CD4-positive, CD25-positive, alpha-beta regulatory T cell (primary cell): Measurements from ENCODE around the gene HTRA1. TPM values are rescaled to one million over a fixed set of nuclear protein-coding genes. Genes with fewer than 3 reads are reported as not detected.

ENCODE experiments used
- ATAC-seq, 2 donors: fragments of 150-1000 bp; cut with Tn5 transposase; one replicate each; pipeline ENCODE4 v1.10.0; 2021; ENCODE audit warnings: low read depth in 2 of 2, moderate number of reproducible peaks in 2 of 2, moderate library complexity in 1 of 2
- DNase-seq, 3 donors: peaks; one replicate each; pipeline versions ENCODE4 v3.0.0 to v3.0.0-alpha.2; 2012 to 2022; ENCODE audit warnings: mixed read lengths in 1 of 3
- H3K27ac ChIP-seq: one replicate; pipeline ENCODE4 v1.7.0; 2013; ENCODE audit warnings: mild to moderate bottlenecking, low read length; ENCODE audit not compliant: insufficient read depth, poor library complexity, severe bottlenecking
- H3K27me3 ChIP-seq: one replicate; pipeline ENCODE4 v1.7.0; 2013; ENCODE audit warnings: low read length; ENCODE audit not compliant: control insufficient read depth, insufficient read depth
- H3K36me3 ChIP-seq: one replicate; pipeline ENCODE4 v1.7.0; 2013; ENCODE audit warnings: mild to moderate bottlenecking, low read length, moderate library complexity; ENCODE audit not compliant: control insufficient read depth, insufficient read depth
- H3K4me1 ChIP-seq: 2 replicates; pipeline ENCODE4 v1.7.0; 2013; ENCODE audit warnings: mild to moderate bottlenecking, low read length; ENCODE audit not compliant: insufficient read depth, control insufficient read depth, poor library complexity, severe bottlenecking
- H3K4me3 ChIP-seq: one replicate; pipeline ENCODE4 v1.7.0; 2013; ENCODE audit warnings: low read depth, mild to moderate bottlenecking, low read length, moderate library complexity
- H3K9me3 ChIP-seq, 2 experiments: 1 replicate in 1 of 2; 2 replicates in 1 of 2; pipeline ENCODE4 v1.7.0; 2013; ENCODE audit warnings: low read length in 2 of 2, mild to moderate bottlenecking in 1 of 2, moderate library complexity in 1 of 2; ENCODE audit not compliant: control insufficient read depth in 2 of 2
- H3K27ac Mint-ChIP-seq, 3 donors: one replicate each; pipeline ENCODE4 v1.8.0; 2020 to 2022; ENCODE audit warnings: mild to moderate bottlenecking in 3 of 3, mixed read lengths in 3 of 3, moderate library complexity in 2 of 3
- H3K27me3 Mint-ChIP-seq: one replicate; pipeline ENCODE4 v1.8.0; 2022; ENCODE audit warnings: mild to moderate bottlenecking, mixed read lengths
- H3K36me3 Mint-ChIP-seq: one replicate; pipeline ENCODE4 v1.8.0; 2020; ENCODE audit warnings: mixed read lengths
- H3K4me1 Mint-ChIP-seq, 4 donors: one replicate each; pipeline ENCODE4 v1.8.0; 2020 to 2022; ENCODE audit warnings: mixed read lengths in 4 of 4, mild to moderate bottlenecking in 1 of 4
- H3K4me3 Mint-ChIP-seq, 4 donors: one replicate each; pipeline ENCODE4 v1.8.0; 2020 to 2022; ENCODE audit warnings: mild to moderate bottlenecking in 4 of 4, mixed read lengths in 4 of 4, moderate library complexity in 3 of 4
- H3K9me3 Mint-ChIP-seq, 7 donors: one replicate each; pipeline ENCODE4 v1.8.0; 2020 to 2022; ENCODE audit warnings: mixed read lengths in 7 of 7, mild to moderate bottlenecking in 3 of 7, moderate library complexity in 2 of 7
- polyA plus RNA-seq, 4 donors: library from polyadenylated mRNA; unstranded; fragments of 300-500 nt; fragmentation: Illumina TruSeq; gene quantifications; one replicate each; pipeline ENCODE4 v1.2.3, GENCODE V29; 2021
- total RNA-seq: library from RNA; stranded (reverse); gene quantifications from one replicate; pipeline ENCODE4 v1.2.3, GENCODE V29; 2022

HTRA1 gene
- total and polyA plus RNA-seq, 5 donors from 2014 or later, result not detected

DNA sequence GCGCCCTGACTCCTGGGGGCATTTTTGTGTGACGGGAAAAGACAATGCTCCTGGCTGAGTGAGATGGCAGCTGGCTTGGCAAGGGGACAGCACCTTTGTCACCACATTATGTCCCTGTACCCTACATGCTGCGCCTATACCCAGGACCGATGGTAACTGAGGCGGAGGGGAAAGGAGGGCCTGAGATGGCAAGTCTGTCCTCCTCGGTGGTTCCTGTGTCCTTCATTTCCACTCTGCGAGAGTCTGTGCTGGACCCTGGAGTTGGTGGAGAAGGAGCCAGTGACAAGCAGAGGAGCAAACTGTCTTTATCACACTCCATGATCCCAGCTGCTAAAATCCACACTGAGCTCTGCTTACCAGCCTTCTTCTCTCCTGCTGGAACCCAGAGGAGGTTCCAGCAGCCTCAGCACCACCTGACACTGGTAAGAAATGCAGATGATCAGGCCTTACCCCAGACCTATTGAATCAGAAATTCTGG lies 6.7 kb upstream of the HTRA1 start, which contains the start of gene ARMS2:
Gene ARMS2 (plus strand): TSS at position 51 of the 478 bp plus-strand sequence. CDS start 75 bp downstream, at position 126.
- no peak within 1 kb of the TSS for H3K4me3 ChIP-seq
- Mint-ChIP-seq H3K27ac (no peak within 1 kb of the TSS), H3K4me1 (peaks cover 0 to 4% (median 0%) of the 10 kb centered on the region in 4 donors), H3K36me3 (no peaks in the 10 kb centered on the region), H3K4me3 (no peak within 1 kb of the TSS), H3K27me3 (peaks cover 57% of the 10 kb centered on the region), H3K9me3 (peaks cover 0 to 9% (median 0%) of the 10 kb centered on the region in 7 donors)
- peaks cover 17% of the 10 kb centered on the region for H3K27me3 ChIP-seq
- peaks cover 0 to 4% of the 10 kb centered on the region in 2 experiments for H3K9me3 ChIP-seq
- no peak for ATAC-seq
- no peaks in the 10 kb centered on the region for H3K4me1 ChIP-seq
- no peaks in the 10 kb centered on the region for H3K36me3 ChIP-seq
- DNase-seq, result no peak
- H3K27ac ChIP-seq, result no peak within 1 kb of the TSS

GRCh38 chr10:122455376-122456079 lies 5.8 kb upstream of the HTRA1 start:
- DNase-seq (no peak), ATAC-seq (no peak)
- Histone ChIP-seq H3K27me3 (peaks cover 22% of the 10 kb centered on the region), H3K4me1 (peaks cover 4% of the 10 kb centered on the region), H3K36me3 (no peaks in the 10 kb centered on the region), H3K9me3 (peaks cover 0 to 4% of the 10 kb centered on the region in 2 experiments), H3K4me3 (no peak overlapping the region), H3K27ac (no peak overlapping the region)
- peaks cover 0 to 7% (median 0%) of the 10 kb centered on the region in 4 donors for H3K4me1 Mint-ChIP-seq
- H3K4me3 Mint-ChIP-seq, result no peak overlapping the region
- peaks cover 59% of the 10 kb centered on the region for H3K27me3 Mint-ChIP-seq
- no peaks in the 10 kb centered on the region for H3K36me3 Mint-ChIP-seq
- H3K27ac Mint-ChIP-seq, result no peak overlapping the region
- H3K9me3 Mint-ChIP-seq, result peaks cover 0 to 9% (median 0%) of the 10 kb centered on the region in 7 donors

DNA sequence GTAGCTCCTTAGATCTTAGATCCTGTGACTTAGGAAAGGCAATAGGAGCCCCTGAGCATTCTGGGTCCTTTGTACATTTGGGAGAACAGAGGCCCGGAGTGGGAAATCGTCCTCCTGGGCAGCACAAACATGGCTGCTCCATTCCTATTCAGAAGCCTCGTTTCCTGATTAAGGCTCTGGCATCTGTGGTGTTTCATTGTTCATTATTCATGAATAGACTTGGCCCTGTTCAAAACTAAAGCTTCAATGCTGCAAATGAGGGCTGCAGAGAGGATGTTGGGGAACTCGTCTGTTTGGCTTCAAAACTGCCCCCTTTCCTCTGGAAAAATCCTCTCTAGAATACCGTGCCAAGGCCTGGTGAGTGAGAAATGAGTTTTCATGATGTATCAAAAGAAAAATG lies 3.4 kb upstream of the HTRA1 start:
- peaks cover 20% of the 10 kb centered on the region for H3K4me1 ChIP-seq
- Mint-ChIP-seq H3K27me3 (peaks cover 62% of the 10 kb centered on the region), H3K9me3 (peaks cover 0 to 6% (median 0%) of the 10 kb centered on the region in 7 donors), H3K36me3 (no peaks in the 10 kb centered on the region), H3K27ac (no peak overlapping the region), H3K4me3 (no peak overlapping the region), H3K4me1 (peaks cover 0 to 19% (median 6%) of the 10 kb centered on the region in 4 donors)
- H3K27ac ChIP-seq, result no peak overlapping the region
- H3K36me3 ChIP-seq, result no peaks in the 10 kb centered on the region
- no peak overlapping the region for H3K4me3 ChIP-seq
- no peaks in the 10 kb centered on the region for H3K9me3 ChIP-seq
- no peak for ATAC-seq
- peaks cover 18% of the 10 kb centered on the region for H3K27me3 ChIP-seq
- no peak for DNase-seq

GRCh38 chr10:122458693-122459092 lies 2.7 kb upstream of the HTRA1 start:
- Histone ChIP-seq H3K36me3 (no peaks in the 10 kb centered on the region), H3K27me3 (peaks cover 21% of the 10 kb centered on the region)

GRCh38 chr10:122459561-122460273 lies 1.6 kb upstream of the HTRA1 start:
- peak overlapping the region in 2 of 4 donors; percentile 8 to 58 for H3K4me3 Mint-ChIP-seq
- Histone ChIP-seq H3K27me3 (peaks cover 19% of the 10 kb centered on the region), H3K4me1 (peaks cover 20% of the 10 kb centered on the region), H3K4me3 (no peak overlapping the region), H3K9me3 (no peaks in the 10 kb centered on the region), H3K27ac (no peak overlapping the region), H3K36me3 (no peaks in the 10 kb centered on the region)
- peaks cover 0 to 6% (median 0%) of the 10 kb centered on the region in 7 donors for H3K9me3 Mint-ChIP-seq
- DNase-seq, result no peak
- H3K27ac Mint-ChIP-seq, result no peak overlapping the region
- no peaks in the 10 kb centered on the region for H3K36me3 Mint-ChIP-seq
- no peak for ATAC-seq
- H3K27me3 Mint-ChIP-seq, result peaks cover 79% of the 10 kb centered on the region
- H3K4me1 Mint-ChIP-seq, result peaks cover 0 to 23% (median 8%) of the 10 kb centered on the region in 4 donors

More at GRCh38 chr10:122458693-122459092, 2.7 kb upstream of the HTRA1 start:
- Mint-ChIP-seq H3K4me1 (peaks cover 0 to 23% (median 8%) of the 10 kb centered on the region in 4 donors), H3K9me3 (peaks cover 0 to 6% (median 0%) of the 10 kb centered on the region in 7 donors), H3K27ac (no peak overlapping the region), H3K27me3 (peaks cover 70% of the 10 kb centered on the region), H3K36me3 (no peaks in the 10 kb centered on the region), H3K4me3 (no peak overlapping the region)
- Histone ChIP-seq H3K9me3 (no peaks in the 10 kb centered on the region), H3K27ac (no peak overlapping the region), H3K4me3 (no peak overlapping the region), H3K4me1 (peaks cover 20% of the 10 kb centered on the region)
- ATAC-seq (no peak), DNase-seq (no peak)

DNA sequence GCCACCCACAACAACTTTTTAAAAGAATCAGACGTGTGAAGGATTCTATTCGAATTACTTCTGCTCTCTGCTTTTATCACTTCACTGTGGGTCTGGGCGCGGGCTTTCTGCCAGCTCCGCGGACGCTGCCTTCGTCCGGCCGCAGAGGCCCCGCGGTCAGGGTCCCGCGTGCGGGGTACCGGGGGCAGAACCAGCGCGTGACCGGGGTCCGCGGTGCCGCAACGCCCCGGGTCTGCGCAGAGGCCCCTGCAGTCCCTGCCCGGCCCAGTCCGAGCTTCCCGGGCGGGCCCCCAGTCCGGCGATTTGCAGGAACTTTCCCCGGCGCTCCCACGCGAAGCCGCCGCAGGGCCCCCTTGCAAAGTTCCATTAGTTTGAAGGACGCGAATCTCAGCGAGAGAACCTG lies 461 bp upstream of the HTRA1 start:
- Histone ChIP-seq H3K4me3 (no peak overlapping the region), H3K36me3 (no peaks in the 10 kb centered on the region), H3K4me1 (peaks cover 20% of the 10 kb centered on the region), H3K27ac (no peak overlapping the region), H3K9me3 (no peaks in the 10 kb centered on the region), H3K27me3 (peaks cover 19% of the 10 kb centered on the region)
- no peak for DNase-seq
- H3K4me1 Mint-ChIP-seq, result peaks cover 0 to 23% (median 8%) of the 10 kb centered on the region in 4 donors
- no peaks in the 10 kb centered on the region for H3K36me3 Mint-ChIP-seq
- H3K27ac Mint-ChIP-seq, result no peak overlapping the region
- H3K4me3 Mint-ChIP-seq, result peak overlapping the region in 2 of 4 donors; percentile 55 to 69
- H3K27me3 Mint-ChIP-seq, result peaks cover 83% of the 10 kb centered on the region
- ATAC-seq, result no peak
- peaks cover 0 to 6% (median 0%) of the 10 kb centered on the region in 7 donors for H3K9me3 Mint-ChIP-seq

GRCh38 chr10:122461729-122462532 lies 578 bp downstream of the HTRA1 start:
- Histone ChIP-seq H3K36me3 (no peaks in the 10 kb centered on the region), H3K4me3 (peak overlapping the region; percentile 53), H3K4me1 (peaks cover 20% of the 10 kb centered on the region), H3K9me3 (no peaks in the 10 kb centered on the region), H3K27ac (no peak overlapping the region), H3K27me3 (peaks cover 19% of the 10 kb centered on the region)
- H3K27ac Mint-ChIP-seq, result no peak overlapping the region
- H3K4me1 Mint-ChIP-seq, result peaks cover 0 to 23% (median 8%) of the 10 kb centered on the region in 4 donors
- no peaks in the 10 kb centered on the region for H3K36me3 Mint-ChIP-seq
- ATAC-seq (no peak), DNase-seq (no peak)
- H3K4me3 Mint-ChIP-seq, result peak overlapping the region; percentile 56 to 87 (median 77)
- H3K9me3 Mint-ChIP-seq, result peaks cover 0 to 6% (median 0%) of the 10 kb centered on the region in 7 donors
- peaks cover 80% of the 10 kb centered on the region for H3K27me3 Mint-ChIP-seq
